GM12878 (cell line): ENCODE results near the gene IRF7. TPM values are rescaled to one million over a fixed set of nuclear protein-coding genes. Genes with fewer than 3 reads are reported as not detected.

Source experiments
- ATAC-seq: fragments of 200-7000 bp; cut with Tn5 transposase; 3 replicates; pipeline ENCODE4 v1.9.1; 2020; ENCODE audit warnings: mild to moderate bottlenecking, moderate library complexity
- BruUV-seq: library from RNA; stranded (reverse); fragments of 400-500 nt; replicated peaks from 2 replicates; lab custom pipeline; 2021; lab: Mats Ljungman, UMichigan
- CTCF ChIA-PET: fragments of 300-600 bp; sonication (Branson Sonifier 250); formaldehyde crosslinking; extraction: SDS; loops from one replicate; lab custom pipeline; 2021; ENCODE audit warnings: inconsistent platforms; lab: Yijun Ruan, JAX
- POLR2A ChIA-PET: fragments of 350-600 bp; formaldehyde crosslinking; extraction: SDS; loops from one replicate; lab custom pipeline; 2021; ENCODE audit warnings: inconsistent platforms; lab: Charles Lee
- RAD21 ChIA-PET: fragments of 300-600 bp; sonication (Branson Sonifier 250); formaldehyde crosslinking; loops from one replicate; lab custom pipeline; 2023; ENCODE audit warnings: antibody characterized with exemption; ENCODE audit not compliant: unreplicated experiment; lab: Charles Lee
- SMC1A ChIA-PET: fragments of 300-600 bp; sonication (Branson Sonifier 250); formaldehyde crosslinking; loops from one replicate; lab custom pipeline; 2023; ENCODE audit not compliant: unreplicated experiment, uncharacterized antibody; lab: Charles Lee
- DNase-seq: peaks from one replicate; pipeline ENCODE4 v3.0.0-alpha.2; 2011; ENCODE audit warnings: low read depth, low spot score
- FAIRE-seq: peaks from 3 replicates; lab custom pipeline; 2011; peaks lifted over from hg19 to GRCh38; lab: Jason Lieb, UNC
- H2AFZ ChIP-seq: 2 replicates; pipeline ENCODE4 v1.6.0; 2011; ENCODE audit warnings: low read depth, low read length, control low read depth; ENCODE audit not compliant: control insufficient read depth
- H3K27ac ChIP-seq: 2 replicates; pipeline ENCODE4 v1.5.1; 2011; ENCODE audit warnings: control low read depth; ENCODE audit not compliant: control insufficient read depth, insufficient read depth
- H3K27me3 ChIP-seq, 2 experiments: replicated peaks in 1 of 2; 2 replicates each; pipeline versions ENCODE4 v1.6.0 to v1.6.1; 2011; ENCODE audit warnings: low read length in 1 of 2; ENCODE audit not compliant: control insufficient read depth in 2 of 2, insufficient read depth in 2 of 2
- H3K36me3 ChIP-seq, 2 experiments: 2 replicates each; pipeline ENCODE4 v1.5.1; 2011; ENCODE audit warnings: low read length in 1 of 2; ENCODE audit not compliant: control insufficient read depth in 2 of 2, insufficient read depth in 2 of 2
- H3K4me1 ChIP-seq: 2 replicates; pipeline ENCODE4 v1.6.1; 2011; ENCODE audit warnings: mild to moderate bottlenecking, low read length, moderate library complexity, mixed read lengths; ENCODE audit not compliant: control insufficient read depth, insufficient read depth
- H3K4me2 ChIP-seq: 2 replicates; pipeline ENCODE4 v1.6.0; 2011; ENCODE audit warnings: control low read depth; ENCODE audit not compliant: control insufficient read depth, insufficient read depth
- H3K4me3 ChIP-seq: fragments of 200-600 bp; sonication (generic); 2 replicates; pipeline ENCODE4 v1.5.1; 2016
- H3K79me2 ChIP-seq: 2 replicates; pipeline ENCODE4 v1.6.0; 2011; ENCODE audit warnings: low read length; ENCODE audit not compliant: control insufficient read depth, insufficient read depth
- H3K9ac ChIP-seq: 2 replicates; pipeline ENCODE4 v1.8.0; 2011; ENCODE audit warnings: low read length, control low read depth, mixed read lengths; ENCODE audit not compliant: control insufficient read depth, insufficient read depth
- H3K9me3 ChIP-seq: replicated peaks from 3 replicates; pipeline ENCODE4 v1.5.1; 2011; ENCODE audit warnings: mild to moderate bottlenecking, low read length; ENCODE audit not compliant: control insufficient read depth, insufficient read depth
- H4K20me1 ChIP-seq: 2 replicates; pipeline ENCODE4 v1.6.0; 2011; ENCODE audit not compliant: control insufficient read depth, insufficient read depth
- ATF7 ChIP-seq: fragments of 450-650 bp; IDR thresholded peaks from 2 replicates; pipeline ENCODE4 v1.6.1; 2016; ENCODE audit warnings: low read depth, mild to moderate bottlenecking
- BCLAF1 ChIP-seq: fragments of 450-650 bp; IDR thresholded peaks from 2 replicates; pipeline ENCODE4 v1.6.1; 2017; ENCODE audit warnings: antibody characterized with exemption, mild to moderate bottlenecking, moderate library complexity
- CREB1 ChIP-seq: IDR thresholded peaks from 2 replicates; pipeline ENCODE4 v1.6.1; 2012; ENCODE audit warnings: low read depth, mild to moderate bottlenecking, inconsistent platforms
- HSF1 ChIP-seq: fragments of 150-350 bp; IDR thresholded peaks from 2 replicates; pipeline ENCODE4 v1.6.1; 2014; ENCODE audit warnings: mild to moderate bottlenecking, low read depth, low read length
- IKZF2 ChIP-seq, 2 experiments: fragments of 450-650 bp; IDR thresholded peaks; 2 replicates each; pipeline ENCODE4 v1.6.1; 2017; ENCODE audit warnings: mild to moderate bottlenecking in 2 of 2, moderate library complexity in 2 of 2
- MEF2B ChIP-seq: fragments of 450-650 bp; IDR thresholded peaks from 2 replicates; pipeline ENCODE4 v1.6.1; 2018; ENCODE audit warnings: mild to moderate bottlenecking, moderate library complexity; ENCODE audit not compliant: partially characterized antibody, poor library complexity, severe bottlenecking
- NBN ChIP-seq: fragments of 450-650 bp; IDR thresholded peaks from 2 replicates; pipeline ENCODE4 v1.6.1; 2016
- RAD51 ChIP-seq: fragments of 450-650 bp; IDR thresholded peaks from 2 replicates; pipeline ENCODE4 v1.6.1; 2016; ENCODE audit warnings: moderate library complexity, mild to moderate bottlenecking, inconsistent platforms
- RUNX3 ChIP-seq: IDR thresholded peaks from 2 replicates; pipeline ENCODE4 v1.6.1; 2012; ENCODE audit warnings: low read length, inconsistent platforms
- SPI1 ChIP-seq: IDR thresholded peaks from 2 replicates; pipeline ENCODE4 v1.6.1; 2011; ENCODE audit warnings: low read depth, mild to moderate bottlenecking, low read length, moderate library complexity, borderline replicate concordance; ENCODE audit not compliant: insufficient read depth
- SREBF1 ChIP-seq: IDR thresholded peaks from 2 replicates; pipeline ENCODE4 v1.6.1; 2012; ENCODE audit warnings: mild to moderate bottlenecking, low read length
- STAT1 ChIP-seq: fragments of 450-650 bp; conservative IDR thresholded peaks from 2 replicates; pipeline ENCODE4 v1.6.1; 2014; ENCODE audit warnings: antibody characterized with exemption, mild to moderate bottlenecking
- ZNF207 ChIP-seq: fragments of 450-650 bp; IDR thresholded peaks from 2 replicates; pipeline ENCODE4 v1.6.1; 2014; ENCODE audit warnings: antibody characterized with exemption, mild to moderate bottlenecking, borderline replicate concordance
- ZNF384 ChIP-seq: IDR thresholded peaks from 2 replicates; pipeline ENCODE4 v1.6.1; 2012; ENCODE audit warnings: low read depth, mild to moderate bottlenecking, low read length, improper control_type of control experiment, borderline replicate concordance
- ZZZ3 ChIP-seq: IDR thresholded peaks from 2 replicates; pipeline ENCODE4 v1.6.1; 2011; ENCODE audit warnings: low read depth; ENCODE audit not compliant: control insufficient read depth, insufficient read length
- WGBS: methylation state at CpG from one replicate; pipeline ENCODE4 v1.1.6; 2016; ENCODE audit warnings: low lambda C conversion rate; ENCODE audit not compliant: insufficient replicate concordance, insufficient coverage; ENCODE audit errors: missing lambda C conversion rate; 5-methylcytosine and 5-hydroxymethylcytosine counted together
- in situ Hi-C: fragments of 300-500 bp; cut with MboI; formaldehyde crosslinking; loops from 9 replicates; pipeline ENCODE4 v1.14.3; 2018; ENCODE audit warnings: mixed read lengths
- intact Hi-C: fragments of 100-400 bp; cut with micrococcal nuclease; formaldehyde crosslinking; loops from one replicate; pipeline ENCODE4 v1.14.2; 2022; ENCODE audit not compliant: unreplicated experiment
- polyA plus RNA-seq, 11 experiments: library from polyadenylated mRNA; depleted of rRNA in 4 of 11; unstranded in 6 of 11; stranded (reverse) in 5 of 11; fragments of >200 nt; fragmentation: Nextera tagmentation in 4 of 11; fragmentation: Illumina TruSeq in 1 of 11; extraction: Ambion mirVana in 4 of 11; extraction: Trizol in 1 of 11; gene quantifications; 1 replicate in 1 of 11; 2 replicates in 10 of 11; pipeline versions ENCODE4 v1.2.1 to v1.2.3, GENCODE V29; 2011 to 2016; ENCODE audit warnings: inconsistent platforms in 2 of 11, missing spikeins in 2 of 11, low read depth in 1 of 11
- total RNA-seq, 4 experiments: library from RNA; depleted of rRNA in 3 of 4; stranded (reverse); fragments of >200 nt in 3 of 4; fragmentation: Illumina TruSeq in 1 of 4; extraction: Trizol in 1 of 4; gene quantifications; 2 replicates each; pipeline versions ENCODE4 v1.2.1 to v1.2.3, GENCODE V29; 2013 to 2021
- TF ChIP-seq, protein P1 (sequence below): IDR thresholded peaks from 2 replicates; pipeline ENCODE4 v1.6.1; 2012; ENCODE audit warnings: low read depth, low read length, improper control_type of control experiment
- TF ChIP-seq, protein P2 (sequence below): IDR thresholded peaks from 2 replicates; pipeline ENCODE4 v1.6.1; 2011; ENCODE audit warnings: borderline replicate concordance, low read depth, mild to moderate bottlenecking, moderate library complexity, mixed read lengths, low read length; ENCODE audit not compliant: insufficient read depth; ENCODE audit errors: extremely low read length

IRF7 gene
- total and polyA plus RNA-seq, 10 of the 15 experiments (the other 5 are each of a cell fraction or from before 2014, with no cell fraction given): 4.4 to 141 (median 67.6) TPM

- ChIA-PET SMC1A (no interaction called here), CTCF (no interaction called here), RAD21 (no interaction called here), POLR2A (no interaction called here)
- BruUV-seq: no TSS peak
- Histone ChIP-seq H2AFZ (no peak overlapping the region), H3K36me3 (no peaks in the 10 kb centered on the region), H3K27ac (no peak overlapping the region), H3K4me3 (no peak overlapping the region), H3K4me2 (no peak overlapping the region), H3K4me1 (peaks cover 4% of the 10 kb centered on the region), H3K9me3 (no peaks in the 10 kb centered on the region), H3K27me3 (no peaks in the 10 kb centered on the region), H4K20me1 (no peaks in the 10 kb centered on the region), H3K79me2 (no peaks in the 10 kb centered on the region), H3K9ac (no peak overlapping the region)
- intact Hi-C loops (no loop called here), in situ Hi-C loops (no loop called here)
- 63% methylated on average over 14 of the region's 15 CpGs for WGBS
- TF ChIP-seq MEF2B (no peak), NBN (no peak), RAD51 (no peak), ATF7 (no peak), CREB1 (no peak), BCLAF1 (no peak), STAT1 (no peak), SPI1 (no peak), ZNF207 (no peak), RUNX3 (no peak), ZNF384 (no peak), SREBF1 (no peak), HSF1 (no peak), ZZZ3 (no peak), IKZF2 (IDR thresholded peaks at IDR 0.05) (no peak)
- TF ChIP-seq, protein P1, sequence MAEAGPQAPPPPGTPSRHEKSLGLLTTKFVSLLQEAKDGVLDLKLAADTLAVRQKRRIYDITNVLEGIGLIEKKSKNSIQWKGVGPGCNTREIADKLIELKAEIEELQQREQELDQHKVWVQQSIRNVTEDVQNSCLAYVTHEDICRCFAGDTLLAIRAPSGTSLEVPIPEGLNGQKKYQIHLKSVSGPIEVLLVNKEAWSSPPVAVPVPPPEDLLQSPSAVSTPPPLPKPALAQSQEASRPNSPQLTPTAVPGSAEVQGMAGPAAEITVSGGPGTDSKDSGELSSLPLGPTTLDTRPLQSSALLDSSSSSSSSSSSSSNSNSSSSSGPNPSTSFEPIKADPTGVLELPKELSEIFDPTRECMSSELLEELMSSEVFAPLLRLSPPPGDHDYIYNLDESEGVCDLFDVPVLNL: no peak
- TF ChIP-seq, protein P2, sequence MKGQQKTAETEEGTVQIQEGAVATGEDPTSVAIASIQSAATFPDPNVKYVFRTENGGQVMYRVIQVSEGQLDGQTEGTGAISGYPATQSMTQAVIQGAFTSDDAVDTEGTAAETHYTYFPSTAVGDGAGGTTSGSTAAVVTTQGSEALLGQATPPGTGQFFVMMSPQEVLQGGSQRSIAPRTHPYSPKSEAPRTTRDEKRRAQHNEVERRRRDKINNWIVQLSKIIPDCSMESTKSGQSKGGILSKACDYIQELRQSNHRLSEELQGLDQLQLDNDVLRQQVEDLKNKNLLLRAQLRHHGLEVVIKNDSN: no peak
- ATAC-seq (no peak), DNase-seq (no peak), FAIRE-seq (no peak)
Measured at GRCh38 chr11:623349-623869, 7.7 kb upstream of the IRF7 start.
